Adrenal gland (tissue), 12 donors: Measurements from ENCODE around the gene TBC1D25. TPM values are rescaled to one million over a fixed set of nuclear protein-coding genes. Genes with fewer than 3 reads are reported as not detected.

ENCODE experiments used
- DNase-seq, 7 donors: peaks; one replicate each; pipeline ENCODE4 v3.0.0-alpha.2; 2019 to 2020
- H3K27ac ChIP-seq, 5 donors: fragments of 200-600 bp; sonication (generic) in 4 of 5; 1 replicate in 3 of 5; 2 replicates in 2 of 5; pipeline versions ENCODE4 v1.5.1 to v1.8.0; 2016 to 2020; ENCODE audit warnings: mild to moderate bottlenecking in 1 of 5
- H3K27me3 ChIP-seq: fragments of 200-600 bp; 2 replicates; pipeline ENCODE4 v1.8.0; 2021
- H3K36me3 ChIP-seq, 2 donors: fragments of 200-600 bp; replicated peaks in 1 of 2; 1 replicate in 1 of 2; 2 replicates in 1 of 2; pipeline versions ENCODE4 v1.5.1 to v1.8.0; 2018 to 2022
- H3K4me1 ChIP-seq, 2 donors: fragments of 200-600 bp; replicated peaks in 1 of 2; 1 replicate in 1 of 2; 2 replicates in 1 of 2; pipeline versions ENCODE4 v1.5.1 to v1.8.0; 2018 to 2021
- H3K4me3 ChIP-seq, 4 donors: fragments of 200-600 bp; sonication (generic) in 3 of 4; one replicate each; pipeline ENCODE4 v1.5.1; 2016 to 2018
- H3K9me3 ChIP-seq, 3 donors: fragments of 200-600 bp; sonication (generic) in 1 of 3; replicated peaks in 1 of 3; 1 replicate in 2 of 3; 2 replicates in 1 of 3; pipeline versions ENCODE4 v1.5.1 to v1.8.0; 2016 to 2021
- CTCF ChIP-seq, 6 experiments: fragments of 450-650 bp in 4 of 6; fragments of 200-600 bp in 2 of 6; sonication (generic) in 1 of 6; IDR thresholded peaks; 1 replicate in 5 of 6; 2 replicates in 1 of 6; pipeline versions ENCODE4 v1.5.1 to v1.8.0; 2016 to 2021; ENCODE audit warnings: antibody characterized with exemption in 6 of 6, mild to moderate bottlenecking in 2 of 6, moderate library complexity in 1 of 6
- POLR2A ChIP-seq, 2 donors: fragments of 450-650 bp; IDR thresholded peaks; one replicate each; pipeline ENCODE4 v1.6.1; 2017; ENCODE audit warnings: antibody characterized with exemption in 2 of 2, mild to moderate bottlenecking in 2 of 2, moderate library complexity in 1 of 2
- WGBS, 4 donors: extraction: QIAGEN DNeasy Blood & Tissue Kit in 2 of 4; methylation state at CpG; one replicate each; pipeline versions ENCODE4 v1.1.5 to v1.1.7; 2013 to 2017; 5-methylcytosine and 5-hydroxymethylcytosine counted together
- intact Hi-C, 2 donors: fragments of 100-400 bp; cut with DNase I; formaldehyde crosslinking; loops; one replicate each; pipeline versions ENCODE4 v1.14.1 to v1.15.0; 2022 to 2023
- polyA plus RNA-seq, 3 donors: library from polyadenylated mRNA; stranded (reverse); fragments of 200-250 nt in 2 of 3; fragments of 350-450 nt in 1 of 3; fragmentation: Illumina TruSeq in 1 of 3; extraction: RNeasy Lipid Tissue Mini Kit (QIAGEN cat#74804) in 1 of 3; gene quantifications; one replicate each; pipeline ENCODE4 v1.2.3, GENCODE V29; 2013 to 2014
- total RNA-seq, 9 donors: library from RNA; depleted of rRNA in 4 of 9; stranded (reverse); fragments of >200 nt in 4 of 9; fragments of 120-200 nt in 1 of 9; fragmentation: NEBNext Ultra II Directional in 1 of 9; extraction: Animal tissue kit (Norgen Biotek cat#: 25700) in 1 of 9; gene quantifications; one replicate each; pipeline versions ENCODE4 v1.1.0 to v1.2.4, GENCODE V29; 2013 to 2023
- donor health status: healthy with polysubstance abuse.
- donor health status: Bipolar disorder and iron deficiency.
- donor health status: DM: yes; HTN: yes; CAD: no.
- donor health status: DM: no; HTN: no; CAD: no.
- donor health status: DM: no; HTN: no; CAD: no.
- donor health status: DM: yes; HTN: yes; CAD: no.

TBC1D25 gene
- total and polyA plus RNA-seq, 12 donors, result 8.9 to 31.0 (median 13.5) TPM

GRCh38 chrX:48530736-48531135 is 8.8 kb upstream of the TBC1D25 start:
- intact Hi-C loops, result no loop called here
- WGBS, 4 donors, result 67 to 79% (median 76%) methylated on average over 3 of the region's 3 CpGs
- no peaks in the 10 kb centered on the region for H3K27me3 ChIP-seq
- no peaks in the 10 kb centered on the region for H3K9me3 ChIP-seq
- H3K4me3 ChIP-seq, result no peak overlapping the region
- H3K4me1 ChIP-seq, result no peaks in the 10 kb centered on the region
- TF ChIP-seq CTCF (IDR thresholded peaks at IDR 0.05) (no peak), POLR2A (IDR thresholded peaks at IDR 0.05) (no peak)
- peak overlapping the region in 3 of 5 donors; percentile 61 to 69 (median 68) for H3K27ac ChIP-seq
- no peaks in the 10 kb centered on the region for H3K36me3 ChIP-seq
- no peak for DNase-seq

GRCh38 chrX:48531358-48531959 is 8.1 kb upstream of the TBC1D25 start:
- Histone ChIP-seq H3K9me3 (no peaks in the 10 kb centered on the region), H3K36me3 (no peaks in the 10 kb centered on the region), H3K4me1 (no peaks in the 10 kb centered on the region), H3K27me3 (no peaks in the 10 kb centered on the region), H3K4me3 (no peak overlapping the region), H3K27ac (peak overlapping the region in 4 of 5 donors; percentile 59 to 69 (median 64))
- 56 to 61% (median 60%) methylated on average over 4 to 5 of the region's 5 CpGs for WGBS, 4 donors
- TF ChIP-seq POLR2A (IDR thresholded peaks at IDR 0.05), result peak in 1 of 2 donors; percentile 23
- TF ChIP-seq CTCF (IDR thresholded peaks at IDR 0.05), result no peak
- DNase-seq, result peak in 3 of 7 donors; percentile 56 to 68 (median 64)
- intact Hi-C loops, result no loop called here

DNA sequence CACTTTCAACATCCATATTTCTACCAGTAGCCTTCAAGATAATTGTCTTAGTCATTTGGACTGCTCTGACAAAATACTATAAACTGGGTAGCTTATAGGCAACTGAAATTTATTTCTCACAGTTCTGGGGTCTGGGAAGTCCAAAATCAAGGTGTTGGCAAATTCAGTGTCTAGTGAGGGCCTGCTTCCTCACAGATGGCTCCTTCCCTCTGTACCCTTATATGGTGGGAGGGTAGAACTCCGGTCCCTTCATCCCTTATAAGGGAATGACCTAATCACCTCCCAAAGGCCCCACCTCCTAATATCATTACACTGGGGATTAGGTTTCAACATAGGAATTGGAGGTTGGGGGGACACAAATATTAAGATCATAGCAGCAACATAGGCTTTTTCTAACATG is 7.4 kb upstream of the TBC1D25 start:
- H3K36me3 ChIP-seq, result no peaks in the 10 kb centered on the region
- no peak for TF ChIP-seq POLR2A (IDR thresholded peaks at IDR 0.05)
- DNase-seq, result no peak
- WGBS, 4 donors, result 76 to 86% methylated on average over 1 of the region's 1 CpG; no CpG with 5 or more reads in 2 of the 4 donors
- no peaks in the 10 kb centered on the region for H3K9me3 ChIP-seq
- H3K27ac ChIP-seq, result peak overlapping the region in 4 of 5 donors; percentile 59 to 69 (median 64)
- intact Hi-C loops, result no loop called here
- H3K4me1 ChIP-seq, result no peaks in the 10 kb centered on the region
- H3K4me3 ChIP-seq, result no peak overlapping the region
- no peaks in the 10 kb centered on the region for H3K27me3 ChIP-seq

DNA sequence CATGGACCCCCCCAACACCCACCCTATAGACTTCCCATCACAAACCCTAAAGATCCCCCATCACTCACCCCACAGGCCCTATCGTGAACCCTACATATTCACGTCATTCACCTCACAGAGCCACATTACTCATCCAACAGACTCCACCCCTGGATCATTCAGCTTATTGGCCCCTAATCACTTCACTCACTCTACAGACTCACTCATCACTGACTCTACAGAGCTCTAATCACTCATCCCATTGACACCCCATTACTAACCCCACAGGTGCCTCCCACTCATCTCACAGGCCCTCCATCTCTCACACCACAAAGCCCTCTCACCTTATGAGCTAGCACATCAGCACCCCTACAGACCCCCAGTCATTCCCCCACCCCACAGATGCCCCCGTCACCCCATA is 6.3 kb upstream of the TBC1D25 start:
- Histone ChIP-seq H3K27ac (no peak overlapping the region), H3K36me3 (no peaks in the 10 kb centered on the region), H3K4me1 (no peaks in the 10 kb centered on the region), H3K27me3 (no peaks in the 10 kb centered on the region), H3K4me3 (no peak overlapping the region), H3K9me3 (no peaks in the 10 kb centered on the region)
- TF ChIP-seq CTCF (IDR thresholded peaks at IDR 0.05) (no peak), POLR2A (IDR thresholded peaks at IDR 0.05) (no peak)
- no peak for DNase-seq
- 81 to 96% (median 87%) methylated on average over 3 of the region's 3 CpGs for WGBS, 4 donors
- intact Hi-C loops, result no loop called here
